ENCODE measurements around the gene ELP5.
A peak's percentile ranks its signal among the peaks of the same experiment; 100 is the strongest.

ELP5 gene

GRCh38 chr17:7279448-7279847, 27.4 kb downstream of the ELP5 start:
- H3K4me3 ChIP-seq (ENCODE audit: low read length): no peak overlapping the region

DNA sequence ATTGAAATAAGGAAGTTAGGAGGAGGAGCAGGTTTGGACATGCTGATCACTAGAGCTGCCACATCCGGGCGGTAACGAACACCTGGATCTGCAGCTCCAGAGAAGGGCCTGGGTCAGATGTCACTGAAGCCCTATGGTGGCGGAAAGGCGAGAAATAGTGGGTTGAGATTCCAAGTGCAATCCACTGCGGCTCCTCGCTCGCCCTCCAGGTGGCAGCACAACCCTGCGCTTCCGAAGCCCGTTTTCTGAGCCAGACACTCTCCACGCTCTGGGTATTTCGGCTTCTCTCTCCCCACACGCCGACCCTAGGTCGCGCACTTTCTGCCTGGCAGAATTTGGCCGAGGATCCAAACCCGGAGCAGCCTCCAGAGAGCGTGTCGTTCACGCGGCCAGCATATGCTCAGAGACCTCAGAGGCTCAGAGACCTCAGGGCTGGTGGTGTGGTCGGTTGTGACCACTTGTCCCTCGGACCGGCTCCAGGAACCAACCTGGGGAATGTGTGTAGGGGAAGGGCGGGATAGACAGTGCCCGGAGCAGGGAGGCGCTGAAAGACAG, 28.6 kb downstream of the ELP5 start:
- DNase-seq (ENCODE audit: low read depth, low spot score): peak; percentile 82
- H3K4me3 ChIP-seq (ENCODE audit: low read length): peak overlapping the region; percentile 57

More at GRCh38 chr17:7279448-7279847, 27.4 kb downstream of the ELP5 start:
- no peak for DNase-seq (ENCODE audit: low read depth, low spot score)

- DNase-seq (ENCODE audit: low read depth, low spot score): peak; percentile 94
- peak within 1 kb of the TSS; percentile 57 for H3K4me3 ChIP-seq (ENCODE audit: low read length)
These were observed 29.3 kb downstream of the ELP5 start, which contains the start of gene SLC2A4 for GRCh38 chr17:7281074-7281952. SLC2A4 (plus strand) TSS chr17:7281718; CDS start chr17:7281935, 217 bp downstream.

DNA sequence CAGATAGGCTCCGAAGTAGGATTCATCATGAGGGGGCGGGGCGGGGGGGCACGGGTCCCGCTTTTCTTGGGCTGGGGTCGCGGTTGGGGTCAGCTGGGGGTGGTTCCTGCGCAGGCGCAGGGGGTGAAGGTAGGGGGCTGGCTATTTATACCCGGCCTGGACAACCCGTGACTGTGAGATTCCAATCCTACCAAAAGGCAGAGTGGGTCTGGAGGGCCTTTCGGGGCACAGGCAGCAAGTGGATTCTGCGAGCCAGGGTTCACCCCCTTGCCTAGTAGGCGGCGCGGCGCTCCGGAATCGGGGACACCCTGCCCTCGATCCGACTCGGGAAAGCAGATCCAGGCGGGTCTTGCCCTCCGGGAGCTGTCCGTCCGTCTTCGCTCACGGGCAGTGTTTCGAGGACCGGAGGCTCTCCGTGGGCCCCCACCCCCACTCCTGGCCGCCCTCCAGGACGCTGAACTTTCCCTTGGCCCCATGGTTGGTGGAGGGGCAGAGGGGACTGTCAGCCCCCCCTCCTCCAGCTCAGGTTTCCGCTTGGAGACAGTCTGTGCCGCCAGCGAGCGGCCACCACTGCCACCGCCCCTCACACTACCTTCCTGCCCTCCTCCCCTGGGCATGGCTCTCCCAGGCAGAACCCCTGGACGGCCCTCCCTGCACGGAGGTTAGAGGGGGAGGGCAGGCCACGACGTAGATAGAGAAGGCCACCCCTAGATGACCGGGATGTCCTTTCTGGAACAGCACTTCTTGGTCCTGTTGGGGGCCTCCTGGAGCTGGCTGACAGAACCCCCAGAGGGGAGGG, 30.1 kb downstream of the ELP5 start:
- DNase-seq (ENCODE audit: low read depth, low spot score): no peak

DNA sequence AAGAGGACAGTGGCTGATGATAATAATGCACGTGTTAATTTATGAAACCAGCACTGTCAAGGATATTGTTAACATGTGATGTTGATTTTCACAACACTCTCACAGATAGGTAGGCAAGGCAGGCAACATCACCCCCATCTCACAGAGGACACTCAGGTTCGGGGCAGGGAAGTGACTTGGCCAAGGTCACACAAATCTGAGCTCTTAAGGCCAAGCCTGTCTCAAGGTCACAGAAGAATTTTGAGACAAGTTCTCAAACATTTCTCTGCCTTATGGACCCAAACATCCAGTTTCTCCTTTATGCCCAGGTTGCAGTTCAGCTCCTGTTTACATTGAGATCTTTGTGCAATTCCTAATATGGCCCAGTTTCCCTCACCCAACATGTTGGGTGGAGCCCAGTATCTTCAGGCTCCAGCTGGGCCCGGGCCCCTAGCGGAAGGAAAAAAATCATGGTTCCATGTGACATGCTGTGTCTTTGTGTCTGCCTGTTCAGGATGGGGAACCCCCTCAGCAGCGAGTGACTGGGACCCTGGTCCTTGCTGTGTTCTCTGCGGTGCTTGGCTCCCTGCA, 30.8 kb downstream of the ELP5 start:
- no peak overlapping the region for H3K4me3 ChIP-seq (ENCODE audit: low read length)
- no peak for DNase-seq (ENCODE audit: low read depth, low spot score)

More for the DNA sequence above, 30.1 kb downstream of the ELP5 start:
- H3K4me3 ChIP-seq (ENCODE audit: low read length): peak overlapping the region; percentile 54

DNA sequence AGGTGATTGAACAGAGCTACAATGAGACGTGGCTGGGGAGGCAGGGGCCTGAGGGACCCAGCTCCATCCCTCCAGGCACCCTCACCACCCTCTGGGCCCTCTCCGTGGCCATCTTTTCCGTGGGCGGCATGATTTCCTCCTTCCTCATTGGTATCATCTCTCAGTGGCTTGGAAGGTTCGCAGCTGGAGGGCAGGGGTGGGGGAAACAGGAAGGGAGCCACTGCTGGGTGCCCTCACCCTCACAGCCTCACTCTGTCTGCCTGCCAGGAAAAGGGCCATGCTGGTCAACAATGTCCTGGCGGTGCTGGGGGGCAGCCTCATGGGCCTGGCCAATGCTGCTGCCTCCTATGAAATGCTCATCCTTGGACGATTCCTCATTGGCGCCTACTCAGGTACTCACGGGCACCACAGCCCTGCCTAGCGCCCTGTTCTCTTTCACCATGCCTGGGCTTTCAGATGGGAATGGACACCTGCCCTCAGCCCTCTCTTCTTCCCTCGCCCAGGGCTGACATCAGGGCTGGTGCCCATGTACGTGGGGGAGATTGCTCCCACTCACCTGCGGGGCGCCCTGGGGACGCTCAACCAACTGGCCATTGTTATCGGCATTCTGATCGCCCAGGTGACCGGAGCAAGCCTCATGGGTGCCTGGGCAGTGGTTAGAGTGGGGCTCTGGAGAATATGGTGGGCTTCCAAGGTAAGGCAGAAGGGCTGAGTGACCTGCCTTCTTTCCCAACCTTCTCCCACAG, 31.6 kb downstream of the ELP5 start:
- no peak overlapping the region for H3K4me3 ChIP-seq (ENCODE audit: low read length)
- DNase-seq (ENCODE audit: low read depth, low spot score): no peak

DNA sequence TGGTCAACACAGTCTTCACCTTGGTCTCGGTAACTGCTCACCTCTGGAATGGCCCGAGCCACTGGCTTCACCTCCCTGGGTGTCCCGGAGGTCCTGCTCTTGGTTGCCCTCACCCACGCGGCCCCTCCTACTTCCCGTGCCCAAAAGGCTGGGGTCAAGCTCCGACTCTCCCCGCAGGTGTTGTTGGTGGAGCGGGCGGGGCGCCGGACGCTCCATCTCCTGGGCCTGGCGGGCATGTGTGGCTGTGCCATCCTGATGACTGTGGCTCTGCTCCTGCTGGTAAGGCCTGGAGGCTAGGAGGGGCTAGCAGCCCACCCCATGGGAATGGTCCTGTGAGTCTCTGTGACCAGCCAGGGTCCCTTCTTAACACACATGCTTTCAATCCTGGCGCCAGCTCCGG, 32.9 kb downstream of the ELP5 start:
- DNase-seq (ENCODE audit: low read depth, low spot score): no peak
- no peak overlapping the region for H3K4me3 ChIP-seq (ENCODE audit: low read length)

DNA sequence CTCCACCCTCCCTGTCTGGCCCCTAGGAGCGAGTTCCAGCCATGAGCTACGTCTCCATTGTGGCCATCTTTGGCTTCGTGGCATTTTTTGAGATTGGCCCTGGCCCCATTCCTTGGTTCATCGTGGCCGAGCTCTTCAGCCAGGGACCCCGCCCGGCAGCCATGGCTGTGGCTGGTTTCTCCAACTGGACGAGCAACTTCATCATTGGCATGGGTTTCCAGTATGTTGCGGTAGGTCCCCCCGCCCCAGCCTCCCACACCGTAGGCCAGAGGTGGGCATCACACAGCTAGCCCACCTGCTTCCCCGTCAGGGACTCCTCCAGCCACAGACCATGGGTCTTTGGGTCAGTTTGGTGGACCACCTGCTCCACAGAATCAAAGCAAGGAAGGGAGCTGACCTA, 33.7 kb downstream of the ELP5 start:
- no peak overlapping the region for H3K4me3 ChIP-seq (ENCODE audit: low read length)
- no peak for DNase-seq (ENCODE audit: low read depth, low spot score)

DNA sequence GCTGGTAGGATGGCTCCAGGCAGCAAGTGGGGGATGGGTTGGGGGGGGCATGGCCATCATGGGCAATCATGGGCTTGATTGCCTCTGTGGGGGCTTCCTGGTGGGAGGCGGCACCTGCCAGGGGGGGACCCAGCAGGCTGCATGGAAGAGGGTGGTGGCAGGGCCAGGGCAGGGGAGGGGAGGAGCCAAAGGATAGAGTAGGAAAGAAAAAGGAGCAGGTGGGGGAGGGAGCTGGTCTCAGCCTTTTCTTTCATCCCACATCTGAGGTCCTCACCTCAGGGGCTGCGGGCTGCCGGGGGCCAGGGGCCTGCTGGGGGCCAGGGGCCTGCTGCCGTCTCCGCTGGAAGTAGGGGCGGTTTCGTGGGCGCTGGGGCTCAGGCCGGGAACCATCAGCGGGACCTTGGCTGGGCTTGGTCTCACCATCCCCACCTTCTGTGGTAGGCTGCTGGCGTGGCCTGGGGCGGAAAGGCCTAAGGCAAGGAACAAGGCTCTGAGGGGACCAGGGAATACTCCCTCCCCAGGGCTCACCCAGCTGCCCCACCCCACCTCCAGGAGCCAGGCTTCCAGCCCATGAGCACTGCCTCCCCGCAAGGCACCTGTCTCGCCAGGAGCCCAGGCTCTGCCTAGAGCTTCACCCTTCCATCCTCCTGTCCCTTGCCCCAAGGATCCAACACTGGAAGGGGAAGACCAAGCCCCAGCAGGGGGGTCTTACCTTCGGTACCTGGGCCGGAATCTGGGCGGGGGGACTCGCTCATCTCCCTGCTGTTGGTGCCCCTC, 37.4 kb downstream of the ELP5 start:
- no peak overlapping the region for H3K4me3 ChIP-seq (ENCODE audit: low read length)
- DNase-seq (ENCODE audit: low read depth, low spot score): no peak

GRCh38 chr17:7290166-7290565, 38.2 kb downstream of the ELP5 start:
- DNase-seq (ENCODE audit: low read depth, low spot score): no peak
- H3K4me3 ChIP-seq (ENCODE audit: low read length): no peak overlapping the region

DNA sequence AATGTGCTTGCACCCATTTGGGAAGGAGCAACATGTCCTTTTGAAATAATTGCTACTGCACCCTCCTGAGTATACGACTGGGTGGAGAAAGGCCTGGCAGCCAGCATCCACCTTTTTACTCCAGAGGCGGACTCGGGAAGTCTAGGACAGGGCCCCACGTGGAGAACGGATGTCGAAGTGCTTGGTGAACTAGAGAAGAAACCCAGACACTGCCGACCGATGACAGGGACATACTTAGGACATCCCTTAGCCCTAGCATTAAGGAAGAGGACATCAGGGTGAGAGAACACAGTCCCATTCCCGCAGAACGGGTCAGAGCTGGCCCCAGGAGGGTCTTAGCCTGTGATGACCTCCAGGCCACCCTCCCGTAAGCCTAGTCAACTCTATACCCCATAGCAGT, 38.7 kb downstream of the ELP5 start:
- no peak overlapping the region for H3K4me3 ChIP-seq (ENCODE audit: low read length)
- no peak for DNase-seq (ENCODE audit: low read depth, low spot score)

DNA sequence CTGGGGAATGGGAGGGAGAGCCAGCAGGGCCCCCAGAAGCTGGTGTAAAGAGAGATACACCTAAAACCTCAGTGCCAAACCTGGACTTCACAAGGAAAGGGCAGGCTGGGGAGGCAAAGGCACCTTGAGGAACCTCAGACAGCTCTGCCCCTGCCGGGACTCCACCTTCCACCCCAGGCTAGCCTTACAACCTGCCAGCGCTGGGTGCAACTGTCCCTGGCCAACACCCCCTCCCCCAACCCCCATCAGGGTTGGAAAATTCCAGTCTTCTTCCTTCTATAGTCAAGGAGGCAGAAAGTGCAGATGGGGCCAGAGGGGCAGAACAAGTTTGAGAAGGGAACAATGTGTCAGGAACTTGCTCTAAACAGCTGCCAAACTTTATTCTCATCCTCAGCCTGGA, 40.2 kb downstream of the ELP5 start:
- no peak for DNase-seq (ENCODE audit: low read depth, low spot score)
- no peak overlapping the region for H3K4me3 ChIP-seq (ENCODE audit: low read length)

- H3K4me3 ChIP-seq (ENCODE audit: low read length): no peak overlapping the region
- DNase-seq (ENCODE audit: low read depth, low spot score): no peak
These were observed 40.7 kb downstream of the ELP5 start for GRCh38 chr17:7292729-7293128.

- no peak for DNase-seq (ENCODE audit: low read depth, low spot score)
- H3K4me3 ChIP-seq (ENCODE audit: low read length): no peak overlapping the region
These were observed 41.1 kb downstream of the ELP5 start for GRCh38 chr17:7293159-7293558.

- DNase-seq (ENCODE audit: low read depth, low spot score): no peak
- H3K4me3 ChIP-seq (ENCODE audit: low read length): peak overlapping the region; percentile 21
These were observed 42.0 kb downstream of the ELP5 start for GRCh38 chr17:7293816-7294613.

DNA sequence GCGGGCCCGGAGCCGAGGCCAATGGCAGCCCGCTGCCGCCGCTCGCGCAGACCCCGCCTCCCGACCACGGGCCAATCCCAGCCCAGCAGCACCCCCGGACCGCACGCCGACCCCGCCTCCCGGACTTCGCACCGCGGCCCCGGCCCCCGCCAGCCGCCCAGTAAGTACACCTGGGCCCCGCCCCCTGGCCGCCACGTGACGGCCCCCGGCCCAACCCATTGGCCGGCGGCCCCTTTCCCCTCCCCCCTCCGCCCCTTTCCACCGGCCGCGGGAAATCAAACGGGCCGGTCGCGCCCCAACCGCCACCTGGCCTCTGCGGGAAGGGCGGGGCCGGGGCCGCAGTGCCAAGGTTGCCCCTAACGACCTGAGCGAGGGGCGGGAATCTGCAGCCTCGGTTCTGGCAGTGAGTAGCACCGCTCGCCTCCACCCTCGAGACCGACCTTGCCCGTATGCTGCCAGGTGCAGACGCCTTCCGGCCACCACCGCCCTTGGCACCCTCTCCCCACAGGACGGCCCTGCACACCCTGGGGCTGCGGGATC, 42.7 kb downstream of the ELP5 start, which contains the start of gene YBX2:
Gene YBX2 (minus strand): TSS at position 26 of the 540 bp plus-strand sequence. CDS start 139 bp downstream, outside the sequence.
- H3K4me3 ChIP-seq (ENCODE audit: low read length): peak within 1 kb of the TSS; percentile 56
- DNase-seq (ENCODE audit: low read depth, low spot score): peak; percentile 76
